ENCODE results near the gene GPR87.

- TF ChIP-seq, protein P1, sequence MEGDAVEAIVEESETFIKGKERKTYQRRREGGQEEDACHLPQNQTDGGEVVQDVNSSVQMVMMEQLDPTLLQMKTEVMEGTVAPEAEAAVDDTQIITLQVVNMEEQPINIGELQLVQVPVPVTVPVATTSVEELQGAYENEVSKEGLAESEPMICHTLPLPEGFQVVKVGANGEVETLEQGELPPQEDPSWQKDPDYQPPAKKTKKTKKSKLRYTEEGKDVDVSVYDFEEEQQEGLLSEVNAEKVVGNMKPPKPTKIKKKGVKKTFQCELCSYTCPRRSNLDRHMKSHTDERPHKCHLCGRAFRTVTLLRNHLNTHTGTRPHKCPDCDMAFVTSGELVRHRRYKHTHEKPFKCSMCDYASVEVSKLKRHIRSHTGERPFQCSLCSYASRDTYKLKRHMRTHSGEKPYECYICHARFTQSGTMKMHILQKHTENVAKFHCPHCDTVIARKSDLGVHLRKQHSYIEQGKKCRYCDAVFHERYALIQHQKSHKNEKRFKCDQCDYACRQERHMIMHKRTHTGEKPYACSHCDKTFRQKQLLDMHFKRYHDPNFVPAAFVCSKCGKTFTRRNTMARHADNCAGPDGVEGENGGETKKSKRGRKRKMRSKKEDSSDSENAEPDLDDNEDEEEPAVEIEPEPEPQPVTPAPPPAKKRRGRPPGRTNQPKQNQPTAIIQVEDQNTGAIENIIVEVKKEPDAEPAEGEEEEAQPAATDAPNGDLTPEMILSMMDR (IDR thresholded peaks at IDR 0.05) = no peak
- TF ChIP-seq ZFX (IDR thresholded peaks at IDR 0.05; ENCODE audit: borderline replicate concordance) = no peak
Observed at GRCh38 chr3:151320131-151320530, 3.5 kb upstream of the GPR87 start.
